GM12874 (cell line): ENCODE measurements around the gene TET3.

ENCODE experiments used
- TF ChIP-seq, protein P1 (sequence below): IDR thresholded peaks from 2 replicates; pipeline ENCODE4 v1.5.1; 2011; ENCODE audit warnings: low read depth, mild to moderate bottlenecking, control low read depth, low read length, moderate library complexity; ENCODE audit not compliant: insufficient read depth

TET3 gene

DNA sequence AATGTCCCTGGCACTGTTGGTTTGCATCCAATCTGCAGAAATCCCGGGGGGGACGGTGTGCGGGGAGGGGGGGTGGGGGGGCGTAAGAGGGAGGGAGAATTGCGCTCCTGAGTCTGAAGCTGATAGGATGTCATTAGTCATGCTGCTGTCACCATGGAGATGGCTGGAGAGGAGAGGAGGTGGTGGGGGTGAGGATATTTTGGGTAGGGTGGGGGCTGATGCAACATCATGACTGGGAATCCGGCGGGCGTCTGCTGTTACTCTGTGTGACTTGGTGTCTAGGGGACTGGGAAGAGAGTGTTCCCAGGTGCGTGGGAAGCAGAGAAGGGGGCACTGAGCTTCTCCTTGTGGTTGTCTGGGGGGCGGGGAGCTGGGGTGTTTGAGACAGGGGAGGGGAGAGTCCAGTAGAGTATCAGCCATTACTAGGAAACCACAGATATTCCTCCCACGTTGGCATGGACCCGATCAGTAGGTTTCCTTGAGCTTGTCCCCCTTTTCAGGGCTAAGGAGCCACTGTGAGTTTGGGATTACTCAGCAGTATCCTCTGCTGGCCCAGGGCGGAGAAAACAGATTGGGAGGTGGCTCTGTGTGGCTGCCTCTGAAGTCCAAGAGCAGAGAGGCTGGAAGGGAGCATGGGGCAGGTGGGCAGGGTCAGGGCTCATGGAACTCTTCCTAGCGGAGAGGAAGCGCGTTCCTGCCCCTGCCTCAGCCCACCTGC is 18.9 kb downstream of the TET3 start:
- TF ChIP-seq, protein P1, sequence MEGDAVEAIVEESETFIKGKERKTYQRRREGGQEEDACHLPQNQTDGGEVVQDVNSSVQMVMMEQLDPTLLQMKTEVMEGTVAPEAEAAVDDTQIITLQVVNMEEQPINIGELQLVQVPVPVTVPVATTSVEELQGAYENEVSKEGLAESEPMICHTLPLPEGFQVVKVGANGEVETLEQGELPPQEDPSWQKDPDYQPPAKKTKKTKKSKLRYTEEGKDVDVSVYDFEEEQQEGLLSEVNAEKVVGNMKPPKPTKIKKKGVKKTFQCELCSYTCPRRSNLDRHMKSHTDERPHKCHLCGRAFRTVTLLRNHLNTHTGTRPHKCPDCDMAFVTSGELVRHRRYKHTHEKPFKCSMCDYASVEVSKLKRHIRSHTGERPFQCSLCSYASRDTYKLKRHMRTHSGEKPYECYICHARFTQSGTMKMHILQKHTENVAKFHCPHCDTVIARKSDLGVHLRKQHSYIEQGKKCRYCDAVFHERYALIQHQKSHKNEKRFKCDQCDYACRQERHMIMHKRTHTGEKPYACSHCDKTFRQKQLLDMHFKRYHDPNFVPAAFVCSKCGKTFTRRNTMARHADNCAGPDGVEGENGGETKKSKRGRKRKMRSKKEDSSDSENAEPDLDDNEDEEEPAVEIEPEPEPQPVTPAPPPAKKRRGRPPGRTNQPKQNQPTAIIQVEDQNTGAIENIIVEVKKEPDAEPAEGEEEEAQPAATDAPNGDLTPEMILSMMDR: no peak

DNA sequence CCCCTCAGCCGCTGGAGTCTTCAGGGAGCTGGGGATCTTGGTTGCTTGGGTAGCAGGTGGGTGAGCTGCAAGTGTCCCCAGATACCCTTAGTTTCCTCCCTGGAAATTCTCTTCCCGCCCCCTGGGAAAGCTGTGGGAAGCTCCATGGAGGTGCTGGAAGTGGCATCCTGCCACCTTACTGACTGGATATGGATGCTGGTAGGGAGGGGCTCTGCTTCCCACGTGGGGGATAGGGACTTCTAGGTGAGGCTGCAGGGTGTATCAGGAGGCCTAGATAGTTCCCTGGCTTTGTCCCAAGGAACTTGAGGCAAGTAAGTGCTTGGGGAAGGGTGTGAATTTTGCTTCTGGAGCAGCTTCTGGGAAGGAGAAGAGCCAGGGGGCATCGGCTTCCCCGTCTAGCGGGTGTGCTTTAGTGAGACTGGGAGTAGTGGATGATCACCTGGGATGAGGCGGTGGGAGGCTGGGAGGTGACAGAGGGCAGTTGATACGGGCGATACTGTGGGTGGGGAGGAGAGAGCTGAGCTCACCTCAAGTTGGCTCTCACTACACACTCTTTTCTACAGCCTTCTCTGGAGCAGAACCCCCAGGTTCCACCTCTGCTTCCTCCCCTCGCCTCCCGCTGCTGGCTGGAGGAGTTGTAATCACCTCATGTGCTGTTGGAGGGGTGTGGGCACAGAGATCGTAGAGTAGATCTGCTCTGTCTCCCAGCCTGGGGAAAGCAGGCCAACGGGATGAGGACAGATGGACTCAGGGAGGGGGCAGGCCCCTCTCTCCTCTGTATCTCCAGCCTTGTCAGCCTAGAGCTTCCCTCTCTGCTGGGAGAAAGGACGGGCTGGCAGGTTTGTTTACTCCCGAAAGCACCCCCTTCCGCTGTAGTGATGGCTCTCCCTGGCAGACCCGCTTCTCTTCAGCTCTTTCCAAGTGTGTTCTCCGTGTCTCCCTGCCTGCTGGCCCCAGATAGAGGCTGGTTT is 19.8 kb downstream of the TET3 start:
- TF ChIP-seq, protein P1: no peak

DNA sequence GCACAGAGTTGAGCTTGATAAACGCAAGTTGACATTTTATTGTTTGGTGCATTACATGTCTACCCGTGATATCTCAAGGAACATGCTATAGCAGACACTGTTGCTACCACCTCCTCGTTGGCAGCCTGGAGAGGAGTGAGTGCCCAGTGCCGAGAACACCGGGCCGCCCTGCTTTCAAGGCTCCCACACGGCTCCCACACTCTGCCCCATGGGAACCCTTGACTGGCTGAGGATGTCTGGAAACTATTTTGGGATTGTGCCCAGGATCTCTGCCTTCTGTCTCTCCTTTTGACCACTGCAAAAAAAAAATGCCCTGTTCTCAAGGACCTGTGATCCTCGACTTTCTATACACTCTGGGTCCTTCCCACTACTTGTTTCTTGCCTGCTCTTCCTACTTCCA is 21.1 kb downstream of the TET3 start:
- TF ChIP-seq, protein P1: no peak

DNA sequence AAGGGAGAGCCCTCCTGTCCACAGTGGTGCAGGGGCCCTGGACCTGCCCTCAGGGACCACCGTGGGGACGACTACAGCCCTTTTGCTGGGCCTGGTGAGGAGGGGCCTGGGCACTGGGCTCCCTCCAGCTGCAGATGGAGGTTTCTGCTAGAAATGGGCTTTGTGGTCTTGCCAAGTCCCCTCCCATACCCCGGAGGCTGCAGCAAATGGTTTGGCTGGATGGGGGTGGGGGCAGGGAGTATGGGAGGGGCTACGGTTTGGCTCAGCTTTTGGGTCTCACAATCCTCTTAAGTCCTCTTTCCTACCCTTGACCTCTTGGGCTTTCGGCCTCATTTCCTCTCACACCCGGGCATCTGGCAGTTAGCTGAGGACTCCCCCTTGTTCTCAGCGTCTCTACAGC is 21.7 kb downstream of the TET3 start:
- TF ChIP-seq, protein P1: no peak

DNA sequence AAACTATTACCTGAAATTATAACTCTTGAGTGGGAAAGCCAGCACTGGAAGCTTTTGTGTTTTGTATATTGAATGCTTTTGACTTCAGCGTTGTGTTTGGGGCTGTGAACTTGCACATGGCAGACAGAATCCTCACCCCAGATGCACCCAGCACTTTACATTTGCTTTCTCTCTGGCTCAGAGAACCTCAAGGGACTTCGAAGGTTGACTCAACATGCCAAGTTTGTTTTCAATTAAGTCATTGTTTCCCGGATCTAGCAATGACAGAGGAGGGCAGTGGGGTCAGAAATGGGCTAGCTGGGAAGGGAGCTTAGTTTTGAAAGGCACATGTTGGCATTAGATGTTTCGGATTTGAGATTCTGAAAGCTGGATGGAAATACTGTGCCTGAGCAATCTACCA is 22.4 kb downstream of the TET3 start:
- TF ChIP-seq, protein P1: no peak

DNA sequence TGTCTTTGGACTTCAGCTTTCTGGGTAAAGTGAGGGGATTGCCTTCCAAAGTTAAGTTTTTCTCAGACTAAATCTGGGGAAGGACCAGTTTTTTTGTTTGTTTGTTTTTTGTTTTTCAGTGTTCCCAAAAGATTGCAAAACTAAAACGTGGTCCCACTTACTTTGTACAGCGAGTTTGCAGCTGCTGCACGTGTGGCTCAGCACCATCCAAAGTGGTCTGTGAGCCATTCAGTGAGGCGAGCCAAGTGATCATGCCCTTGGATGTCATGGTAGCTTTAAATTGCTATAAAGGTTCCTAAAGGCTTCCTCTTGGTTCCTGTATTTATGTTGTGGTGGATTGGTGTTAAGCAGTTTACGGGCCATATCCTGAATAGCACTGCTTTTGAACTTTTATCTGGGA is 23.0 kb downstream of the TET3 start:
- TF ChIP-seq, protein P1: no peak

DNA sequence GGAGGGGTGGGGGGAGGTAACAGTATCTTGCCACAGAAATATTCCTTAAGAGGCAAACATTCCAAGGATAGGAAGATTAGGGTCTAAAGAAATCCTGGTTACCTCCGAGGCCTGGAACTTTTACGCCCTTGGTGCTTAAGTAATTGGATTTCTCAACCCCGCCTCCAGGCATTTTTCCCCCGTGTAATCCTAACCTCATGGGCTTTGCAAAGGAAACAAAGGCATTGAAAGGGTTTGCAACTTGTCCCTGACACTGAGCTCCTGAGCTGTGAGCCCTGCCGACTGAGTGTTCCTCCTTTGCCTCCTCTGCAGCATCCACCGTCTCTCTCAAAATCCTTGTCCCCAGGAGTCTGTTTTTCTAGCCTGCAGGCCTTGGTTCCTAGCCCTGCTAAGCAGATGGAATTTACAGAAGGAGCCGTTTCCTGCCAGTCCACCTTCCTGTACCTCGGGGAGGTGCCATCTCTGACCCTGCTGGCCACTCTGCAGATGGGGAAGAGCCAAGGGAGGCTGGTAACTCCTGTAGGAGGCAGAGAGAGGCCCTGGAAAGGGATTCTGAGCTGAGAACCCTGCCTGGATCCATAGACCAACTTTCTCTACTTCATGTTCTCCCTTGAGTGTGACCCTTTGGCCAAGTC is 24.2 kb downstream of the TET3 start:
- TF ChIP-seq, protein P1: no peak
